Activated CD4-positive, alpha-beta T cell treated with anti-CD3 and anti-CD28 coated beads, Interleukin-2, amount 50 U/mL, for 1 hour (primary cell): ENCODE measurements around the gene LRRC25.
"Not testable (repeated sequence)": the region's sequence is repeated elsewhere in the genome, so short reads cannot be mapped to it uniquely, and the experiment has no call there.

Experiments
- DNase-seq: peaks from one replicate; pipeline ENCODE4 v3.0.0-alpha.2; 2020

The LRRC25 gene

DNA sequence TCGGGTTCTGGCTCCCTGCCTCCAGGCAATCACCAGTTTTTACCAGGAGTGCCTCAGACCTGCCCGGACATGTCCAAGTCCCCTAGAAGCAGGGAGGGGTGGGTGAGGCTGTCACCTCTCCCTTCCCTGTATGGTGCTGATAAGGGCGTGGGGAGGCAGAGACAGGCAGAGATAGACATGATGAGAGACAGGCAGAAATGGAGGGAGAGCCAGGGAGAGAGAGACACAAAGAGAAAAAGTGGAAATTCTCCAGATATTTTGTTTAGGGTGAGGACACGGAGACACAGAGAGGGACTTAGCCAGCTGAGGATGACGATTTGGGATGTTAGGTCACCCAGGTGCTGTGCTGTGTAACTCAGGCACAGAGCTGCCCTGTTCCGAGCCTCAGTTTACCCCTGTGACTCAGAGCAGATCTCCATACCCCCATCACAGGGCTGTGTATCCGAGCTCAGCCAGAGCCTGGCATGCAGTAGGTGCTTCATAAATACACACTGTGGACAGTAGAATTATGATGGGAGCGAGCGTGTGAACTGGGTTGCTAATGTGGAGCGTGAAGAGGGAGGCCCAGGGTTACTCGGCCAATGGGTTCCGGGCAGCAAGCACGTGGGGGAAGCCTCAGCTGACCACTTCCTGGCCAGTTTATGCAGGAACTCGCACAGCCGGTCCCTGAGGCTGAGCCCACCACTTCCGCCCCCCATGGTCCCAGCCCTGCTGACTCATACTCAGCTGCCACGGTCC lies 23.4 kb downstream of the LRRC25 start:
- DNase-seq, result peak; percentile 10

DNA sequence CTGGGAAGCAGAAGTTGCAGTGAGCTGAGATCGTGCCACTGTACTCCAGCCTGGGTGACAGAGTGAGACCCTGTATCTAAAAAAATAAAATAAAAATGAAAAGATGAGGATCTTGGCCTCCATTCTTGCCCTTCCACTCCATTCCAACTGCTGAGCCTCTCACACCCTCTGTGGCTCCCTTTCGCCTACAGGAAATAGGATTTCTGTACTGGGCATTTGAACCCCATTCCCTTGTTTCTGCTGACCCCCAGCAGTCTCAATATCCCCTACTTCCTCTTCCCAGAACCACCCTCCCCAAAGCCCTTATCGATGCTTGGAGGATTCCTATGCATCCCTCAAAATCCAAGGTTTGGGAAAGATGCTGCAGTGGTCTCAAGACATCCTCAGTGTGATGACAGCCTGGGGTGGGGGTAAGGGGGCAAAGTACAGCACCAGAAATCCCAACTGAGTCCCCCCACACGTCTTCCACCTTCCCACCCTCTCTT lies 24.0 kb downstream of the LRRC25 start:
- DNase-seq, result no peak

GRCh38 chr19:18368504-18369222 lies 28.8 kb downstream of the LRRC25 start:
- DNase-seq, result no peak

DNA sequence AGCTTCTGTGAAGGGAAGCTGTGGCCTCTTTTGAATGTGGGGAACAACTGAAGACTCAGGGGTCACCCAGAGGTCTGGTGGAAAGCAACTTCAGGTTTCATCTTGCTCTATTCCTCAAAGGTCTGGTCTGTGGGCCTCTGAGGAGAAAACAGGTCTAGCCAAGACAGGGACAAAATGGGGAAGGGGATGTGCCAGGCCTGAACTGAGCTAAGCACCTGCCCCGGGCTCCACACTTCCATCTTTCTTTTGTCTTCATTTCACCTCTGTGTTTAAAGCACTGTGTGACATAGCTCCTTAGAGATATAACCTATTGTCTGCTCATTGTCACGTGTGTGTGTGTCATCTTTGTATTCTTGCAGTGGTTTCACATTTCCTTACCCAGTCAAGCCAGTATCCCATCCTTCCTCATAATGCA lies 31.4 kb downstream of the LRRC25 start:
- no peak for DNase-seq

DNA sequence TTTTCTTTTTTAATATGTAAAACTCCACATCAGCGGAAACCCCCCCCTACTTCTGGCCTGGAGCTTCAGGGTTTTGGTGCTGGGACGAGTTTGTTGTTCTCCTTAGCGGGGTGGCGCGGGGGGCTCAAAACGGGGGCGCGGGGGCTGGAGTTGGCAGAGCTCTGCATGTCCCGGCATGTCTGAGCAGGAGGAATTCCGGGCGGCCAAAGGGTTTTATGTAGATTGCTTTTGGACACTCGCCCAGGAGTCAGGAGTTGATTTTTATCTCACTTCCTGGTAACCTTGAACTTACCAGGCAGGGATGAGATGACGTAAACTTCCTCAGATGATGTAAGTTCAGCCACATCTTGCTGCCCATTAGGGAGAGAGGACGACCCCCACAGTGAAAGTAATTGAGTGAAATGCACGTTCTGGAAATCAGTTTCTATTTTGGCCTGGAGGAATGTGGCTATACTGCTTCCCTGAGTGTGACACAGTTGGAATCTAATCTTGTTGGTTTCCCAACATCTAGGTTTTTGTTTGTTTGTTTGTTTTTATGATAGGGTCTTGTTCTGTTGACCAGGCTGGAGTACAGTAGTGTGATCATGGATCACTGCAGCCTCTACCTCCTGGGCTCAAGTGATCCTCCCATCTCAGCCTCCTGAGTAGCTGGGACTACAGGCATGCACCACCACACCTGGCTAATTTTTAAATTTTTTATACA lies 32.4 kb downstream of the LRRC25 start:
- no peak for DNase-seq

GRCh38 chr19:18364277-18364825 lies 33.1 kb downstream of the LRRC25 start:
- not testable (repeated sequence) for DNase-seq

DNA sequence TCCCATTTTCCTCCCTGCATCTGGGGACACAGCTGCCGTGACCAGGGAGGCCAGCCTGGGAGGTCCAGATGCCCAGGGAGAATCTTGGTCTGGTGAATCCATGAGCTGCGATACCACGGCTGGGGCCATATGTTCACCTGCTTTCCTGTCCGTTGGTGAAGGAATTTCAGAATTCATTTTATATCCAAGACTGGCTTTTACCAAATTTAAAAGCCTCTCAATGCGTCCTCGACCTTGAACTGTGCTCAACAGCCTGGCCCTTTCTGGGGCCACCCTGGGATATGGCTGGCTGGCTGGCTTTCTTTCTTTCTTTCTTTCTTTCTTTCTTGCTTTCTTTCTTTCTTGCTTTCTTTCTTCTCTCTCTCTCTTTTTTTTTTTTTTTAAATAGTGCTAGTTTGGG lies 33.6 kb downstream of the LRRC25 start:
- DNase-seq, result no peak

- no peak for DNase-seq
These were observed 34.4 kb downstream of the LRRC25 start for GRCh38 chr19:18362934-18363542.

- DNase-seq, result no peak
These were observed 35.8 kb downstream of the LRRC25 start for GRCh38 chr19:18361646-18362045.

DNA sequence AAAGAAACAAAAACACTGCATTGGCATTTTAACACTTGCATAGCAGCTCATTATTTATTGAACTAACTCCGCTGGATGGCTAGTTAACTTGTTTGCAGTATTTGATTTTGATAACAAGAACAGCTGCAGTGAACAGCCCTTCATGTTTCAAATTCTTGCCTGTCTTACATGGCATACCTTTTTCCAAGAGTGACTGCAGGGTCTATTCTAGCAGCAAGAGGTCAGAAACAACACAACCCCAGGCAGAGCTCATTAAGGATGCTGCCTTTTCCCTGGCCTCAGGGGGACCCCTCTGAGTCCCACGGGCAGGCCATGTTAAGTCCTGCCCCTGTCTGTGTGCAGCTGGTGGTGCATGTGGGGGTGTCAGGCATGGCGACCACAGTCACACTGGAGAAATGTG lies 40.4 kb downstream of the LRRC25 start:
- no peak for DNase-seq

DNA sequence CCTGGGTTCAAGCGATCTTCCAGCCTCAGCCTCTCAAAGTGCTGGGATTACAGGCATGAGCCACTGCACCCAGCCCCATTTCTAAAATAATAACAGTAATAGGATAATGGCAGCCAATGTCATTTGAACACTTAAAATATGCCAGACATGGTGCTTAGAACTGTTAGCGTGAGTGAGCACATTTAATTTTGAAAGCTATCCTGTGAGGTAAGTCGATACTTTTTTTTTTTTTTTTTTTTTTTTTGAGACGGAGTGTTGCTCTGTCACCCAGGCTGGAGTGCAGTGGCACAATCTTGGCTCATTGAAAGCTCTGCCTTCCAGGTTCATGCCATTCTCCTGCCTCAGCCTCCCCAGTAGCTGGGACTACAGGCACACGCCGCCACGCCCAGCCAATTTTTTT lies 42.7 kb downstream of the LRRC25 start:
- not testable (repeated sequence) for DNase-seq

GRCh38 chr19:18353378-18354005 lies 43.9 kb downstream of the LRRC25 start:
- no peak for DNase-seq

- DNase-seq, result no peak
These were observed 45.9 kb downstream of the LRRC25 start for GRCh38 chr19:18351544-18351943.

DNA sequence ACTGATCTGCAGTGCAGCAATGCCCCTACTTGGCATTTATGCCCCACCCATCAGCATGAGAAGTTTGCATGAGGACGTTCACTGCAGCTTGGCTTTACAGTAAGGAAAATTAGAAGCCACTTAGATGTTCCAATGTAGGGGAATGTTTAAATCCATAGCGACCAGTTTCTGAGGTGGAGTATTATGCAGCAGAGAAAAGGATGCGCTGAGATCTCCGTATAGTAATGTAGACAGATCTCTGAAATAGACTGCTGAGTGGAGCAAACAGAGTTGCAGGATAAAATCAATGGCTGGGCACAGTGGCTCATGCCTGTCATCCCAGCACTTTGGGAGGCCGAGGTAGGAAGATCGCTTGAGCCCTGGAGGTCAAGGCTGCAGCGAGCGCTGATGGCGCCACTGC lies 46.9 kb downstream of the LRRC25 start:
- DNase-seq, result no peak

DNA sequence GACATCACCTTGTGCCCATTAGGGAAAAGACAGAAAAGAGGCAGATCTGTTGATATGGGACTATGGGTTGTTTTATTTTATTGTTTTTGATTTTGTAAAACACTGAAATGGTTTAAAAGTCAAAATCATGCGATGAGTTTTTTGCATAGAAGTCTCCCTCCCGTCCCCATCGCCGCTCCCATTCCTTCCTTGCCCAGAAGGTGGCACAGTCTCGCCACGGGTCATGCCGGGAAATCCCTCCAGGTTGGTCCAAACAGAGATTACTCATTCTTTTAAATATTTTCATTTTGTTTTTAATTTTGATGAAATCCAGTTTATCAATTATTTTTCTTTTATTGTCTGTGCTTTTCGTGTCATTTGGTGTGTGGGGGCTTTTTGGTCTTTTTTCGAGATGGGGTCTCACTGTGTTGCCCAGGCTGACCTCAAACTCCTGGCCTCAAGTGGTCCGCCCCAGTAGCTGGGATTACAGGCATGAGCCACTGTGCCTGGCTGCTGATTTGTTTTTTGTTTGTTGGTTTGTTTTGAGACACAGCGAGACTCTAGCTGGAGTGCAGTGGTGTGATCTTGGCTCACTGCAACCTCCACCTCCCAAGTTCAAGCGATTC lies 47.8 kb downstream of the LRRC25 start:
- DNase-seq, result no peak

DNA sequence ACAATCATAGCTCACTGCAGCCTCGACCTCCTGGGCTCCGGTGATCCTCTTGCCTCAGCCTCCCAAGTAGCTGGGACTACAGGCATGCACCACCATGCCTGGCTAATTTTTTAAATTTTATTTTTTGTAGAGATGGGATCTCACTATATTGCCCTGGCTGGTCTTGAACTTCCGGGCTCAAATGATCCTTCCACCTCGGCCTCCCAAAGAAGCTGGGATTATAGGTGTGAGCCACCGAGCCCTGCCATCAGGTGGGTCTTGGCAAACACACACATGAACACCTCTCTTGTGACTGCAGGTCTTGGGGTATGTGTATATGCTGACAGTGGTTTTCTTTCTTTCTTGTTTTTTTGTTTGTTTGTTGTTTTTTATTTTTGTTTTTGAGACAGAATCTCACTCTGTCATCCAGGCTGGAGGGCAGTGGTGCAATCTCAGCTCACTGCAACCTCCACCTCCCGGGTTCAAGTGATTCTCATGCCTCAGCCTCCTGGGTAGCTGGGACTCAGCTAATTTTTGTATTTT lies 48.5 kb downstream of the LRRC25 start:
- DNase-seq, result not testable (repeated sequence)

DNA sequence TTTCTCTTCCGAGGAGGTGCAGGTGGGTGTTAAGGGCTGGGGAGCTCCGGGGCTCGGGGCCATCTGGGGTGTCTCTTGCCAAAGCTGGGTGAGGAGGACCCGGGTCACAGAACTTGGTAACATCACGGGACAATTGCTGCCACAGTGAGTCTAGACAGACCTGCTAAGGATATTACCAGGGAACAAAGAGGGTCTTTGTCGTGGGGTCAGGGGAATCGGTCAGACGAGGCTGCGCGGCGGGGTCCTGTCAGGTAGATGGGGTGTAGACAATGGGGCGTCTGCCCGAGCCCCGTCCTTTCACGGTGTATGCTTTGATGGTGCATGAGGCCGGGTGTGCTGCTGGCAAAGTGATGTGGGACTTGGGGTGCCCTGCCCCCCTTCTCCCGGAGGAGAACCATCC lies 49.3 kb downstream of the LRRC25 start:
- no peak for DNase-seq

DNA sequence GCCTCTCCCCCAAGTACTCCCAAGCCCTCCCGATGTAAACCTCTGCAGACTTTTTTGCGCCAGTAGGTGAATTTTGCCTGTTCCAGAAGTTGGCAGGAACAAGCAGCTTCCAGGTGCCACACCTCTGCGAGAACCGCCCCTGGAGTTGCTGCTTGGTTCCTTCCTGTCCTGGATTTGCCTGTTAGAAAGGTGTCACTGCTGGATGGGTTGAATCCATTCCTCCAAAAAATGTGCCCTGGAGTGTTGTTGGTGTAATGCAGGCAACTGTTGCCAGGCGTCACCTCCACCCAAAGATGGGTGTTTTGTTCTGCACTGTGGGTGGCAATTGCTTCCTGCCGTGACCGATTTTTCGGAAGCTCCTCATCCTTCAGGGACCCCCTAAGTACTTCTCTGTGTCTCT lies 51.3 kb downstream of the LRRC25 start:
- DNase-seq, result no peak

DNA sequence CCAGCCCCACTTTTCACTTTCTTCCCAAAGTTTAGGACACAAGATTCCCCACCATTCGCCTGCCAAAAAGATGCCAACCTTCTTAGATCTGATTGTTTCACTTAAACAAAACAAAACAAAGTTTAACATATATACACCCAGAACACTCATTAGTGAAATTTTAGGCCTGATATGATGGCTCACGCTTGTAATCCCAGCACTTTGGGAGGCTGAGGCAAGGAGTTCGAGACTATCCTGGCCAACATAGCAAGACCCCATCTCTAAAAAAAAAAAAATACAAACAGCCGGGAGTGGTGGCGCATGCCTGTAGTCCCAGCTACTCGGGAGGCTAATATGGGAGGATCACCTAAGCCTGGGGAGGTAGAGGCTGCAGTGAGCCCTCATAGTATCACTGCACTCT lies 52.1 kb downstream of the LRRC25 start:
- DNase-seq, result no peak

GRCh38 chr19:18344582-18344950 lies 52.9 kb downstream of the LRRC25 start:
- no peak for DNase-seq

- no peak for DNase-seq
These were observed 55.3 kb downstream of the LRRC25 start for GRCh38 chr19:18342090-18342632.
